Neural progenitor cell (in vitro differentiated cells): ENCODE results near the gene TICAM2. TPM values are rescaled to one million over a fixed set of nuclear protein-coding genes. Genes with fewer than 3 reads are reported as not detected.
A peak's percentile ranks its signal among the peaks of the same experiment; 100 is the strongest.

Experiments used
- DNase-seq: peaks from one replicate; pipeline ENCODE4 v3.0.0-alpha.2; 2016; ENCODE audit warnings: low spot score
- H2AFZ ChIP-seq: fragments of 200-600 bp; sonication (generic); replicated peaks from 2 replicates; pipeline ENCODE4 v1.6.1; 2016; ENCODE audit warnings: antibody characterized with exemption
- H3F3A ChIP-seq: fragments of 200-600 bp; sonication (generic); 2 replicates; pipeline ENCODE4 v1.6.1; 2016; ENCODE audit warnings: antibody characterized with exemption, low read depth
- H3K27ac ChIP-seq: fragments of 200-600 bp; sonication (generic); 2 replicates; pipeline ENCODE4 v1.5.1; 2016; ENCODE audit warnings: mild to moderate bottlenecking
- H3K27me3 ChIP-seq: fragments of 200-600 bp; sonication (generic); 2 replicates; pipeline ENCODE4 v1.6.1; 2016; ENCODE audit warnings: mild to moderate bottlenecking, moderate library complexity
- H3K36me3 ChIP-seq: fragments of 200-600 bp; sonication (generic); 2 replicates; pipeline ENCODE4 v1.5.1; 2016
- H3K4me1 ChIP-seq: fragments of 200-600 bp; sonication (generic); 2 replicates; pipeline ENCODE4 v1.6.1; 2016; ENCODE audit warnings: mixed run types
- H3K4me2 ChIP-seq: fragments of 200-600 bp; sonication (generic); 2 replicates; pipeline ENCODE4 v1.6.1; 2016
- H3K4me3 ChIP-seq: fragments of 200-600 bp; sonication (generic); 2 replicates; pipeline ENCODE4 v1.5.1; 2016
- H3K79me2 ChIP-seq: fragments of 200-600 bp; sonication (generic); 2 replicates; pipeline ENCODE4 v1.6.1; 2016; ENCODE audit warnings: low read depth
- H3K9ac ChIP-seq: fragments of 200-600 bp; sonication (generic); 2 replicates; pipeline ENCODE4 v1.6.1; 2016
- H3K9me3 ChIP-seq: fragments of 200-600 bp; sonication (generic); 2 replicates; pipeline ENCODE4 v1.5.1; 2016; ENCODE audit warnings: low read depth
- H4K20me1 ChIP-seq: fragments of 200-600 bp; sonication (generic); 2 replicates; pipeline ENCODE4 v1.6.1; 2016; ENCODE audit warnings: low read depth
- H3K27ac Mint-ChIP-seq: 3 replicates; pipeline ENCODE4 v1.8.0; 2021; ENCODE audit warnings: mixed read lengths
- H3K27me3 Mint-ChIP-seq: 2 replicates; pipeline ENCODE4 v1.8.0; 2022; ENCODE audit warnings: low read depth, mild to moderate bottlenecking, inconsistent platforms, moderate library complexity, mixed read lengths; ENCODE audit not compliant: insufficient read depth
- H3K36me3 Mint-ChIP-seq: 3 replicates; pipeline ENCODE4 v1.8.0; 2021; ENCODE audit warnings: mixed read lengths
- H3K4me1 Mint-ChIP-seq: 3 replicates; pipeline ENCODE4 v1.8.0; 2021; ENCODE audit warnings: mixed read lengths
- H3K4me3 Mint-ChIP-seq: 3 replicates; pipeline ENCODE4 v1.8.0; 2021; ENCODE audit warnings: mild to moderate bottlenecking, moderate library complexity, mixed read lengths
- H3K9me3 Mint-ChIP-seq: 3 replicates; pipeline ENCODE4 v1.8.0; 2020; ENCODE audit warnings: mixed read lengths
- CTCF ChIP-seq: fragments of 200-600 bp; sonication (generic); IDR thresholded peaks from 2 replicates; pipeline ENCODE4 v1.5.1; 2017; ENCODE audit warnings: antibody characterized with exemption, mild to moderate bottlenecking
- EZH2 ChIP-seq: fragments of 200-600 bp; sonication (generic); IDR thresholded peaks from 2 replicates; pipeline ENCODE4 v1.6.1; 2017; ENCODE audit warnings: antibody characterized with exemption, mild to moderate bottlenecking, moderate library complexity
- EZH2phosphoT487 ChIP-seq: fragments of 200-600 bp; sonication (generic); IDR thresholded peaks from 2 replicates; pipeline ENCODE4 v1.6.1; 2017; ENCODE audit warnings: antibody characterized with exemption
- total RNA-seq: library from RNA; depleted of rRNA; stranded (reverse); fragments of >200 nt; gene quantifications from 2 replicates; pipeline ENCODE4 v1.2.3, GENCODE V29; 2015; ENCODE audit warnings: low replicate concordance

TICAM2 gene
- total RNA-seq, 1 donor from 2014 or later: not detected

- Histone ChIP-seq H3K36me3 (no peaks in the 10 kb centered on the region), H3K9ac (no peak overlapping the region), H3F3A (peaks cover 9% of the 10 kb centered on the region), H3K27me3 (no peaks in the 10 kb centered on the region), H4K20me1 (no peaks in the 10 kb centered on the region), H3K27ac (no peak overlapping the region), H3K79me2 (no peaks in the 10 kb centered on the region), H3K4me2 (no peak overlapping the region), H3K9me3 (no peaks in the 10 kb centered on the region), H2AFZ (no peak overlapping the region), H3K4me3 (no peak overlapping the region), H3K4me1 (peaks cover 13% of the 10 kb centered on the region)
- Mint-ChIP-seq H3K4me3 (no peak overlapping the region), H3K27ac (no peak overlapping the region), H3K9me3 (peaks cover 4% of the 10 kb centered on the region), H3K4me1 (peaks cover 13% of the 10 kb centered on the region), H3K27me3 (peaks cover 2% of the 10 kb centered on the region), H3K36me3 (no peaks in the 10 kb centered on the region)
- no peak for DNase-seq
- no peak for TF ChIP-seq CTCF
Measured at GRCh38 chr5:115573133-115573532, 29.1 kb downstream of the TICAM2 start.

- H3K9ac ChIP-seq: no peak overlapping the region
- H3F3A ChIP-seq: peaks cover 9% of the 10 kb centered on the region
- H3K36me3 ChIP-seq: no peaks in the 10 kb centered on the region
- Mint-ChIP-seq H3K4me1 (peaks cover 13% of the 10 kb centered on the region), H3K9me3 (no peaks in the 10 kb centered on the region), H3K4me3 (no peak overlapping the region), H3K36me3 (no peaks in the 10 kb centered on the region), H3K27ac (no peak overlapping the region), H3K27me3 (no peaks in the 10 kb centered on the region)
- H3K4me1 ChIP-seq: peaks cover 13% of the 10 kb centered on the region
- TF ChIP-seq EZH2phosphoT487 (no peak), CTCF (peak; percentile 46), EZH2 (no peak)
- no peaks in the 10 kb centered on the region for H3K9me3 ChIP-seq
- H2AFZ ChIP-seq: peak overlapping the region; percentile 75
- peak overlapping the region; percentile 46 for H3K4me2 ChIP-seq
- no peak overlapping the region for H3K27ac ChIP-seq
- H3K79me2 ChIP-seq: no peaks in the 10 kb centered on the region
- H3K27me3 ChIP-seq: no peaks in the 10 kb centered on the region
- no peak overlapping the region for H3K4me3 ChIP-seq
- no peaks in the 10 kb centered on the region for H4K20me1 ChIP-seq
- DNase-seq: peak; percentile 54
Measured at GRCh38 chr5:115571441-115571878, 30.8 kb downstream of the TICAM2 start.

GRCh38 chr5:115568668-115569067 is 33.6 kb downstream of the TICAM2 start:
- H3K4me3 Mint-ChIP-seq: no peak overlapping the region
- no peaks in the 10 kb centered on the region for H3K9me3 Mint-ChIP-seq

More at GRCh38 chr5:115568668-115569067, 33.6 kb downstream of the TICAM2 start:
- Mint-ChIP-seq H3K4me1 (peaks cover 11% of the 10 kb centered on the region), H3K27ac (no peak overlapping the region), H3K27me3 (peaks cover 3% of the 10 kb centered on the region), H3K36me3 (no peaks in the 10 kb centered on the region)
- H2AFZ ChIP-seq: no peak overlapping the region
- peaks cover 9% of the 10 kb centered on the region for H3F3A ChIP-seq
- H3K27ac ChIP-seq: no peak overlapping the region
- H3K36me3 ChIP-seq: no peaks in the 10 kb centered on the region
- H3K79me2 ChIP-seq: no peaks in the 10 kb centered on the region
- no peak for DNase-seq
- no peaks in the 10 kb centered on the region for H3K27me3 ChIP-seq
- no peaks in the 10 kb centered on the region for H3K9me3 ChIP-seq
- no peak overlapping the region for H3K4me3 ChIP-seq
- peaks cover 13% of the 10 kb centered on the region for H3K4me1 ChIP-seq
- no peaks in the 10 kb centered on the region for H4K20me1 ChIP-seq
- H3K9ac ChIP-seq: no peak overlapping the region
- no peak overlapping the region for H3K4me2 ChIP-seq
- no peak for TF ChIP-seq EZH2phosphoT487
- no peak for TF ChIP-seq CTCF
- no peak for TF ChIP-seq EZH2
